Nephron (organoid): ENCODE data around the gene TTLL7.

ENCODE experiments used
- H3K27ac Mint-ChIP-seq, 3 experiments: 2 replicates each; pipeline ENCODE4 v1.8.0; 2020; ENCODE audit warnings: mixed read lengths in 3 of 3, mild to moderate bottlenecking in 2 of 3, moderate library complexity in 1 of 3
- H3K27me3 Mint-ChIP-seq: 2 replicates; pipeline ENCODE4 v1.8.0; 2021; ENCODE audit warnings: low read depth, mild to moderate bottlenecking, moderate library complexity, mixed read lengths
- H3K36me3 Mint-ChIP-seq: 2 replicates; pipeline ENCODE4 v1.8.0; 2020; ENCODE audit warnings: low read depth, mixed read lengths
- H3K4me1 Mint-ChIP-seq: 2 replicates; pipeline ENCODE4 v1.8.0; 2020; ENCODE audit warnings: mixed read lengths
- H3K4me3 Mint-ChIP-seq, 3 experiments: 2 replicates each; pipeline ENCODE4 v1.8.0; 2020; ENCODE audit warnings: mild to moderate bottlenecking in 3 of 3, mixed read lengths in 3 of 3, moderate library complexity in 2 of 3
- H3K9me3 Mint-ChIP-seq: 2 replicates; pipeline ENCODE4 v1.8.0; 2020; ENCODE audit warnings: mixed read lengths
- TF ChIP-seq, protein P1 (sequence below), 3 experiments: fragments of 200-600 bp; sonication (generic); IDR thresholded peaks; one replicate each; pipeline ENCODE4 v1.5.0; 2021; ENCODE audit warnings: antibody characterized with exemption in 3 of 3; ENCODE audit not compliant: unreplicated experiment in 3 of 3

Gene TTLL7

DNA sequence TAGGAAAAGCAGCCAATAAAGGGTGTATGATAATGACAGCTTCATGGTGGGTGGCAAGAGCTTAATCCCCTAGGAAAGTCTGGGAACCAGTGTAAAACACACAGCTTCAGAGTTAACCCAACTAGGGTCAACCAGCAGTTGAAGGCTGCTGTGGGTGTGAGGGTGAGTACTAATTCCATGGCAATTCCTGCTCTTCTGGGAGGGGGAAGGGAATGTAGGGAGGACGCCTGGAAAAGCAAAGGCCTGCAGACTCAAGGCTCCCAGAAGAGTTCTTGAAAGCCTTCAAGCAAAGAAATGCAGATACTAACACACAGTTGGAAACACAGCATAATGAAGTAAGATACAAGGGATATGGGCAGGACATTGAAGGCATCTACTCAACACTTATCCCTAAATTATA, 28.1 kb downstream of the TTLL7 start:
- Mint-ChIP-seq H3K4me1 (no peaks in the 10 kb centered on the region), H3K9me3 (no peaks in the 10 kb centered on the region), H3K27me3 (no peaks in the 10 kb centered on the region), H3K4me3 (no peak overlapping the region), H3K36me3 (no peaks in the 10 kb centered on the region), H3K27ac (no peak overlapping the region)
- TF ChIP-seq, protein P1, sequence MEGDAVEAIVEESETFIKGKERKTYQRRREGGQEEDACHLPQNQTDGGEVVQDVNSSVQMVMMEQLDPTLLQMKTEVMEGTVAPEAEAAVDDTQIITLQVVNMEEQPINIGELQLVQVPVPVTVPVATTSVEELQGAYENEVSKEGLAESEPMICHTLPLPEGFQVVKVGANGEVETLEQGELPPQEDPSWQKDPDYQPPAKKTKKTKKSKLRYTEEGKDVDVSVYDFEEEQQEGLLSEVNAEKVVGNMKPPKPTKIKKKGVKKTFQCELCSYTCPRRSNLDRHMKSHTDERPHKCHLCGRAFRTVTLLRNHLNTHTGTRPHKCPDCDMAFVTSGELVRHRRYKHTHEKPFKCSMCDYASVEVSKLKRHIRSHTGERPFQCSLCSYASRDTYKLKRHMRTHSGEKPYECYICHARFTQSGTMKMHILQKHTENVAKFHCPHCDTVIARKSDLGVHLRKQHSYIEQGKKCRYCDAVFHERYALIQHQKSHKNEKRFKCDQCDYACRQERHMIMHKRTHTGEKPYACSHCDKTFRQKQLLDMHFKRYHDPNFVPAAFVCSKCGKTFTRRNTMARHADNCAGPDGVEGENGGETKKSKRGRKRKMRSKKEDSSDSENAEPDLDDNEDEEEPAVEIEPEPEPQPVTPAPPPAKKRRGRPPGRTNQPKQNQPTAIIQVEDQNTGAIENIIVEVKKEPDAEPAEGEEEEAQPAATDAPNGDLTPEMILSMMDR (IDR thresholded peaks at IDR 0.05; ENCODE audit: unreplicated experiment in 3 of 3), result no peak

DNA sequence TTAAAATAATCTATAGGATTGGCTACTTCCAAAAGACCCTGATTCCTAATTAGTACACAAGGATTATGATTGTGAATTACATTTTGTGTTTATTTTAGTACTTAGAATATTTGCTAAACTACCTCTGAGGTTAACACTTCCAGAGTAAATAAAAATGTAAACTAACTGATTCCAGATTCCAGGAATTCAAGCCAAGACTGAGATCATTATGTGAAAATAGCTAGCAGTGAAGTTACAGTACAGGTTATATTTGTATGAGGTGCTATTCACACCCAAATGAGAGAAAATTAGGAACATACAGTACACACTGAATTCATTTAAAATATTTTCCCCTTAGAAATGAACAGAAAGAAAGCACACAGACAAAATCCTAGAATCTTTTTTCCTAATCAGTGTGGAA, 28.8 kb downstream of the TTLL7 start:
- Mint-ChIP-seq H3K36me3 (no peaks in the 10 kb centered on the region), H3K4me1 (no peaks in the 10 kb centered on the region), H3K27me3 (no peaks in the 10 kb centered on the region), H3K4me3 (no peak overlapping the region), H3K27ac (no peak overlapping the region), H3K9me3 (no peaks in the 10 kb centered on the region)
- TF ChIP-seq, protein P1 (IDR thresholded peaks at IDR 0.05; ENCODE audit: unreplicated experiment in 3 of 3), result no peak

DNA sequence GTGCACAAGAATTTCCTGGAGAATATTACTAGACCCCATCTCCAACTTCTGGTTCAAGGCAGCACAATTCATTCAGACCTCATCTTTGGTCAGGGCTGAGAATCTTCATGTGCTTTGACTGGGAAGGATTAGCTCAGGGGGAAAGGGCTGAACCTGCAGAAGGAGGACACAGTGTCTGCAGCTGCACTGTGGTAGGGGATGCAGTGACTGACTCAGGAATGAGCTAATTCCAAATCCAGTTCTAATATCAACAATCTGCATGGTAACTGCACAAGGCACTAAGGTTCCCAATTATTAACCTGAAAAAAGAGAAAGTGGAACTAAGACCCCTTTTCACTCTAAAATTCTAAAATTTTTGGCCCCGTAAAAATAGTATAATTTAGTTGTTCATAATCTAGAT, 31.6 kb downstream of the TTLL7 start:
- H3K36me3 Mint-ChIP-seq, result no peaks in the 10 kb centered on the region
- no peaks in the 10 kb centered on the region for H3K27me3 Mint-ChIP-seq
- TF ChIP-seq, protein P1 (IDR thresholded peaks at IDR 0.05; ENCODE audit: unreplicated experiment in 3 of 3), result no peak
- H3K4me1 Mint-ChIP-seq, result no peaks in the 10 kb centered on the region
- H3K27ac Mint-ChIP-seq, result no peak overlapping the region
- no peaks in the 10 kb centered on the region for H3K9me3 Mint-ChIP-seq
- H3K4me3 Mint-ChIP-seq, result no peak overlapping the region

DNA sequence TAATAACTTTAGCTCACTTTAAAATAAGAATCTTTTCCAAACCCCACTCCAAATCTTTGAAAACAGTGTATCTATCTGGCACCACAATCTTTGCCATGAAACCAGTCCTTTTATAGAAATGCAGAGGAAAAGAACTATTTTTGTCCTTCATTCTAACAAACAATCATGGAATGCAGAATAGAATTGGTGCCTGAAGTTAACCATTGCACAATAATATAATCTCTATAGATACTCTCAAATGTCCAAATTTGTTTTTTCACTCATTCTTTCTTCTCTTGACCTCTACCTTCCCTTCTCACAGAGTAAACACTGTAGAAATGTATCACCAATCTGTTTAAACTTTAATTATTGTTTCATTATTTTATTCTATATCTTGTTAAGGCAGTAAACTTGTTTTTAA, 34.8 kb downstream of the TTLL7 start:
- H3K4me3 Mint-ChIP-seq, result no peak overlapping the region
- H3K9me3 Mint-ChIP-seq, result no peaks in the 10 kb centered on the region
- no peaks in the 10 kb centered on the region for H3K27me3 Mint-ChIP-seq
- TF ChIP-seq, protein P1 (IDR thresholded peaks at IDR 0.05; ENCODE audit: unreplicated experiment in 3 of 3), result no peak
- H3K27ac Mint-ChIP-seq, result no peak overlapping the region
- H3K4me1 Mint-ChIP-seq, result no peaks in the 10 kb centered on the region
- H3K36me3 Mint-ChIP-seq, result no peaks in the 10 kb centered on the region

DNA sequence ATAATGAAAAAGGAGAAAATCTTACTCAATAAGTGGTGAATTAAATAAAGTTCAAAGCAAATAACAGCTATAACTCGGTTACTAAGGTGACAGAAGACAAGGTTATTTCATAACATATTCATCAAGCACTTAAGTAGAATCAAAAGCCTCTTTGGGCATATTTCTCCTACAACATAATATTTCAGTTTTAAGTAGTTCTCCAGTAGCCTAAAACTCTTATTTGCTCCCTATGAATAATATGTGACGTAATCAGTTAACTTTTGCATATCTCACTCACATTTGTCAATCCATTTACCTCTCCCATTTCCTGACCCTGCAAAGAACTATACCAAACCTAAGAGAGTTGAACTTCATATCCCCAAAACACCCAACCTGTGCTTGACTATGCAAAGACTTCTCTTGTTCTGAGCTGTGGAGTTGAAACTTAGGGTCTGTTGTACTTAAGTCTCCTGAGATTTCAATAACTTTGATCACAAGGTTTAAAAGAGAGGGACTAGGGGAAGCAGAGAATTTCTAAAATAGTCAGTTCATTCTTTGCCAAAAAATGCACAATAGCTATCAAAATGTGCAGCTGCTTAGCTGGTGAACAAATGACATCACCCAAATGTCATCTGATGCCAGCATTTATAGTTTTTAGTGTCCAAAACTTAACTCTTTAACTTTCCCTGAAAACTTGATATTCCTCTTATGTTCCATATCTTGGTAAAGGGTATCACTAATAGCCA, 37.2 kb downstream of the TTLL7 start:
- Mint-ChIP-seq H3K36me3 (no peaks in the 10 kb centered on the region), H3K4me1 (no peaks in the 10 kb centered on the region), H3K9me3 (no peaks in the 10 kb centered on the region), H3K27ac (no peak overlapping the region), H3K4me3 (no peak overlapping the region), H3K27me3 (no peaks in the 10 kb centered on the region)
- TF ChIP-seq, protein P1 (IDR thresholded peaks at IDR 0.05; ENCODE audit: unreplicated experiment in 3 of 3), result no peak

DNA sequence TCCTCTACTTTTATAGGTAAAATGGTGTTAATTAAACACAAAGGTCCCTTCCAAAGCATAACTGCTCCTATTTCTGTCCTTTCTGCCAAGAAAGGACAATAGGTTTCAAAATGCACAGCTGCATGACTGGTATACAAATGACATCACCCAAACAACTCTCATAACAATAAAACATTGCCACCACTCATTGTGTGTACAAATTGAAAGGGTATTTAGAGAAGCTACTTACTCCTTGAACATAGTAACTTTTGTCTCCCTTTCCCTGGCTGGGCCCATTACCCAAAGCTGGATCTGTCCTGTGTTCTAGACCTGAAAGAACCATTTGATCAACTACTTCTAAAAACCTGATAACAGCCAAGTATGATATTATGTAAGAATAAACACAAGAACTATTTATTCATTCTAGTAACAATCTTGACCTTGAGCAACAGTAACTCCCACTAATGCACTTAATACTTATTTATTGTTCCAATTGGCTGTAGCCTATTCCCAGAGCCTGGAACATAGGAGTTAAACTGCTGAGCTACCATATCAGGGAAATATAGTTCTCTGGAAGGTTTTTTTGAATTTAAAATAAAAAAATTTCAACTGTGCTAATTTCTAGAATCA, 38.2 kb downstream of the TTLL7 start:
- Mint-ChIP-seq H3K27ac (no peak overlapping the region), H3K4me1 (no peaks in the 10 kb centered on the region), H3K9me3 (no peaks in the 10 kb centered on the region), H3K4me3 (no peak overlapping the region), H3K36me3 (no peaks in the 10 kb centered on the region), H3K27me3 (no peaks in the 10 kb centered on the region)
- TF ChIP-seq, protein P1 (IDR thresholded peaks at IDR 0.05; ENCODE audit: unreplicated experiment in 3 of 3), result no peak
